ENCODE measurements around the gene F2RL1. TPM values are rescaled to one million over a fixed set of nuclear protein-coding genes. Genes with fewer than 3 reads are reported as not detected.
"Not testable (repeated sequence)": the region's sequence is repeated elsewhere in the genome, so short reads cannot be mapped to it uniquely, and the experiment has no call there.

F2RL1 gene
- total and polyA plus RNA-seq, 3 experiments from 2014 or later, result 1.8 to 4.8 (median 2.1) TPM

GRCh38 chr5:76855501-76855900 lies 36.7 kb downstream of the F2RL1 start:
- peaks cover 20 to 50% (median 41%) of the 10 kb centered on the region in 3 donors for H3K4me1 Mint-ChIP-seq
- H3K36me3 Mint-ChIP-seq, result peaks cover 0 to 16% (median 0%) of the 10 kb centered on the region in 3 donors
- H3K4me3 Mint-ChIP-seq, result peak overlapping the region in 5 of 7 donors; percentile 48 to 68 (median 65)
- H3K9me3 Mint-ChIP-seq; H3K4me3 ChIP-seq (ENCODE audit: low read length); H3K27me3 ChIP-seq (ENCODE audit: insufficient read depth, low read length, poor library complexity, severe bottlenecking); H3K27me3 Mint-ChIP-seq; CTCF ChIA-PET; H3K36me3 ChIP-seq (ENCODE audit: insufficient read depth, low read length); DNase-seq; POLR2A ChIA-PET; H3K27ac ChIP-seq (ENCODE audit: low read depth, low read length); H3K9me3 ChIP-seq (ENCODE audit: low read length): not testable (repeated sequence)
- H3K27ac Mint-ChIP-seq, result peak overlapping the region; percentile 2 to 97 (median 87)
- peaks cover 33% of the 10 kb centered on the region for H3K4me1 ChIP-seq (ENCODE audit: insufficient read depth, low read length)

DNA sequence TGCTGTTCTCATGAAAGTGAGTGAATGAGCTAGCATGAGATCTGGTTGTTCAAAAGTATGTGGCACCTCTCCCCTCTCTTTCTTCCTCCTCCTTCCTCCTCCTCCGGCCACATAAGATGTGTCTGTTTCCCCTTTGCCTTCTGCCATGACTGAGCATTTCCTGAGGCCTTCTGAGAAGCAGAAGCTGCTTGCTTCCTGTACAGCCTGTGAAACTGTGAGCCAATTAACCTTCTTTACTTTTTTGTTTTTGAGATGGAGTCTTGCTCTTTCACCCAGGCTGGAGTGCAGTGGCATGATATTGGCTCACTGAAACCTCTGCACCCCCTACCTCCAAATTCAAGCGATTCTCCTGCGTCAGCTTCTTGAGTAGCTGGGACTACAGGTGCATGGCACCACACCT lies 37.1 kb downstream of the F2RL1 start:
- H3K4me3 Mint-ChIP-seq, result peak overlapping the region in 6 of 7 donors; percentile 48 to 89 (median 66)
- H3K27me3 ChIP-seq (ENCODE audit: insufficient read depth, low read length, poor library complexity, severe bottlenecking), result no peaks in the 10 kb centered on the region
- peaks cover 20 to 46% (median 37%) of the 10 kb centered on the region in 3 donors for H3K4me1 Mint-ChIP-seq
- H3K27ac Mint-ChIP-seq, result peak overlapping the region; percentile 2 to 97 (median 87)
- no peak overlapping the region for H3K4me3 ChIP-seq (ENCODE audit: low read length)
- H3K36me3 ChIP-seq (ENCODE audit: insufficient read depth, low read length), result no peaks in the 10 kb centered on the region
- ChIA-PET POLR2A (no interaction called here), CTCF (no interaction called here)
- peaks cover 28% of the 10 kb centered on the region for H3K4me1 ChIP-seq (ENCODE audit: insufficient read depth, low read length)
- H3K9me3 Mint-ChIP-seq, result no peaks in the 10 kb centered on the region
- peaks cover 0 to 16% (median 0%) of the 10 kb centered on the region in 3 donors for H3K36me3 Mint-ChIP-seq
- H3K27me3 Mint-ChIP-seq, result no peaks in the 10 kb centered on the region
- no peak overlapping the region for H3K27ac ChIP-seq (ENCODE audit: low read depth, low read length)
- peak in 2 of 5 donors; percentile 14 to 22 for DNase-seq
- H3K9me3 ChIP-seq (ENCODE audit: low read length), result no peaks in the 10 kb centered on the region

DNA sequence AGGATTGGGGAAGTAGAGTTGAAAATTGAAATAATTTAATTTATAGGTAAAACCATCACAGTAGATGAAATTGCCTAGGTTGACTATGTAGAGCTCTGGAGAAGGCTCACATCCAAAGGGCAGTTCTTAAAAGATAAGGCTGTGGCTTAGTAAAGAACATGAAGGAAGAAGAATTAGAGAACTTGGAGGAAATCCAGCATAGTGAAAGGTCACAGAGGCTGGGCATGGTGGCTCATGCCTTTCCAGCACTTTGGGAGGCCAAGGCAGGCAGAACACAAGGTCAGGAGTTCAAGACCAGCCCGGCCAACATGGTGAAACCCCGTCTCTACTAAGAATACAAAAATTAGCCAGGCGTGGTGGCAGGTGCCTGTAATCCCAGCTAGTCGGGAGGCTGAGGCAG lies 38.0 kb downstream of the F2RL1 start:
- Mint-ChIP-seq H3K36me3 (peaks cover 0 to 16% (median 0%) of the 10 kb centered on the region in 3 donors), H3K27ac (peak overlapping the region in 5 of 8 donors; percentile 17 to 90 (median 72)), H3K4me1 (peaks cover 19 to 38% (median 31%) of the 10 kb centered on the region in 3 donors)
- H3K9me3 ChIP-seq (ENCODE audit: low read length); CTCF ChIA-PET; H3K36me3 ChIP-seq (ENCODE audit: insufficient read depth, low read length); H3K4me3 Mint-ChIP-seq; H3K27ac ChIP-seq (ENCODE audit: low read depth, low read length); DNase-seq; POLR2A ChIA-PET; H3K9me3 Mint-ChIP-seq; H3K27me3 Mint-ChIP-seq; H3K27me3 ChIP-seq (ENCODE audit: insufficient read depth, low read length, poor library complexity, severe bottlenecking); H3K4me3 ChIP-seq (ENCODE audit: low read length): not testable (repeated sequence)
- peaks cover 26% of the 10 kb centered on the region for H3K4me1 ChIP-seq (ENCODE audit: insufficient read depth, low read length)

GRCh38 chr5:76859591-76860247 lies 40.9 kb downstream of the F2RL1 start:
- no peaks in the 10 kb centered on the region for H3K27me3 ChIP-seq (ENCODE audit: insufficient read depth, low read length, poor library complexity, severe bottlenecking)
- CTCF ChIA-PET, result interaction anchor here (1.1 kb wide), 1 partner anchor 8 kb away, joined by 3 read pairs; no protein-coding TSS in a partner anchor
- no peak for DNase-seq
- H3K36me3 ChIP-seq (ENCODE audit: insufficient read depth, low read length), result no peaks in the 10 kb centered on the region
- no peaks in the 10 kb centered on the region for H3K9me3 ChIP-seq (ENCODE audit: low read length)
- H3K27ac ChIP-seq (ENCODE audit: low read depth, low read length), result no peak overlapping the region
- Mint-ChIP-seq H3K27ac (no peak overlapping the region), H3K4me3 (no peak overlapping the region), H3K27me3 (no peaks in the 10 kb centered on the region), H3K4me1 (peaks cover 19 to 22% (median 22%) of the 10 kb centered on the region in 3 donors), H3K36me3 (peaks cover 0 to 10% (median 0%) of the 10 kb centered on the region in 3 donors), H3K9me3 (no peaks in the 10 kb centered on the region)
- H3K4me3 ChIP-seq (ENCODE audit: low read length), result no peak overlapping the region
- POLR2A ChIA-PET, result no interaction called here
- H3K4me1 ChIP-seq (ENCODE audit: insufficient read depth, low read length), result peaks cover 26% of the 10 kb centered on the region

GRCh38 chr5:76861612-76862011 lies 42.8 kb downstream of the F2RL1 start:
- Mint-ChIP-seq H3K27me3 (no peaks in the 10 kb centered on the region), H3K36me3 (peaks cover 0 to 2% (median 0%) of the 10 kb centered on the region in 3 donors), H3K27ac (no peak overlapping the region), H3K9me3 (no peaks in the 10 kb centered on the region), H3K4me1 (peaks cover 2 to 3% (median 3%) of the 10 kb centered on the region in 3 donors), H3K4me3 (no peak overlapping the region)
- Histone ChIP-seq H3K36me3 (ENCODE audit: insufficient read depth, low read length) (no peaks in the 10 kb centered on the region), H3K27ac (ENCODE audit: low read depth, low read length) (no peak overlapping the region), H3K27me3 (ENCODE audit: insufficient read depth, low read length, poor library complexity, severe bottlenecking) (no peaks in the 10 kb centered on the region), H3K4me1 (ENCODE audit: insufficient read depth, low read length) (peaks cover 7% of the 10 kb centered on the region), H3K4me3 (ENCODE audit: low read length) (no peak overlapping the region), H3K9me3 (ENCODE audit: low read length) (no peaks in the 10 kb centered on the region)
- DNase-seq, result no peak
- POLR2A ChIA-PET, result no interaction called here
- CTCF ChIA-PET, result no interaction called here

DNA sequence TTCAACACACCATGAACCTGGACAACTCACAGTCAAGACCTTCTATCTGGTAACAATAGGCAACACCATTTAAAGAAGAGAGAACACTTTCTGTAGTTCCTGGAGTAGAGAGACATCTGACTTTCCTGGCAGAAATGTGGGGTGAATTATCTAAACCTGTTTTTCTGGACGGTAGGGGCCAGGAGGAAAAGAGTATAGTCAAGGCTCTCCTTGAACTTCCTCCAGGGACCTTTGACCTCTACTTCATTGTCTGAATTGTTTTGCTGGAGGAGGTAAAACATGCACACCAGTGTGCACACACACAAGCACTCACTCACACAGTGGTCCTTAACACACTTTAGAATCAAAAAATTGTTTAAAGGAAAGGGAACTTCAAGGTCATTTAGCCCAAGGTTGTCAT lies 44.2 kb downstream of the F2RL1 start:
- CTCF ChIA-PET, result no interaction called here
- no peak overlapping the region for H3K4me3 Mint-ChIP-seq
- POLR2A ChIA-PET, result no interaction called here
- no peak overlapping the region for H3K27ac ChIP-seq (ENCODE audit: low read depth, low read length)
- H3K9me3 Mint-ChIP-seq, result no peaks in the 10 kb centered on the region
- H3K27me3 Mint-ChIP-seq, result no peaks in the 10 kb centered on the region
- H3K9me3 ChIP-seq (ENCODE audit: low read length), result no peaks in the 10 kb centered on the region
- no peaks in the 10 kb centered on the region for H3K4me1 Mint-ChIP-seq
- no peak overlapping the region for H3K27ac Mint-ChIP-seq
- no peaks in the 10 kb centered on the region for H3K4me1 ChIP-seq (ENCODE audit: insufficient read depth, low read length)
- DNase-seq, result no peak
- H3K27me3 ChIP-seq (ENCODE audit: insufficient read depth, low read length, poor library complexity, severe bottlenecking), result no peaks in the 10 kb centered on the region
- H3K36me3 ChIP-seq (ENCODE audit: insufficient read depth, low read length), result no peaks in the 10 kb centered on the region
- no peak overlapping the region for H3K4me3 ChIP-seq (ENCODE audit: low read length)
- H3K36me3 Mint-ChIP-seq, result no peaks in the 10 kb centered on the region

DNA sequence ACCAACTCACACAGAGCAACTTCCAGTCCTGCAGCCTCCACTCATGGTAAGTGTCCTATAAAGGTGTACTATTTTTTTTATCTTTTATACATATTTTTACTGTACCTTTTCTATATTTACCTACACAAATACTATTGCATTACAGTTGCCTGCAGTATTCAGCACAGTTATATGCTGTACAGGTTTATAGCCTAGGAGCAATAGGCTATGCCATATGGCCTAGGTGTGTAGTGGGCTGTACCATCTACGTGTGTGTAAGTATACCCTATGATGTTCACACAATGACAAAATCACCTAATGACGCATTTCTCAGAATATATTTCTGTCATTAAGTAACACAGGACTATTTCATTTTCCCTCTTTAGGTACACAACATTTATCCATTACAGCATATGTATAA lies 47.7 kb downstream of the F2RL1 start:
- Histone ChIP-seq H3K36me3 (ENCODE audit: insufficient read depth, low read length) (no peaks in the 10 kb centered on the region), H3K27me3 (ENCODE audit: insufficient read depth, low read length, poor library complexity, severe bottlenecking) (no peaks in the 10 kb centered on the region), H3K4me3 (ENCODE audit: low read length) (no peak overlapping the region), H3K9me3 (ENCODE audit: low read length) (no peaks in the 10 kb centered on the region), H3K27ac (ENCODE audit: low read depth, low read length) (no peak overlapping the region), H3K4me1 (ENCODE audit: insufficient read depth, low read length) (no peaks in the 10 kb centered on the region)
- no peaks in the 10 kb centered on the region for H3K9me3 Mint-ChIP-seq
- DNase-seq, result no peak
- no peaks in the 10 kb centered on the region for H3K4me1 Mint-ChIP-seq
- ChIA-PET CTCF (interaction anchor here (2.3 kb wide), 1 partner anchor 626 kb away, joined by 10 read pairs; the partner anchor contains the start of gene WDR41), POLR2A (no interaction called here)
- H3K4me3 Mint-ChIP-seq, result no peak overlapping the region
- H3K27me3 Mint-ChIP-seq, result peaks cover 0 to 3% of the 10 kb centered on the region in 2 donors
- H3K27ac Mint-ChIP-seq, result no peak overlapping the region
- peaks cover 0 to 2% (median 0%) of the 10 kb centered on the region in 3 donors for H3K36me3 Mint-ChIP-seq

DNA sequence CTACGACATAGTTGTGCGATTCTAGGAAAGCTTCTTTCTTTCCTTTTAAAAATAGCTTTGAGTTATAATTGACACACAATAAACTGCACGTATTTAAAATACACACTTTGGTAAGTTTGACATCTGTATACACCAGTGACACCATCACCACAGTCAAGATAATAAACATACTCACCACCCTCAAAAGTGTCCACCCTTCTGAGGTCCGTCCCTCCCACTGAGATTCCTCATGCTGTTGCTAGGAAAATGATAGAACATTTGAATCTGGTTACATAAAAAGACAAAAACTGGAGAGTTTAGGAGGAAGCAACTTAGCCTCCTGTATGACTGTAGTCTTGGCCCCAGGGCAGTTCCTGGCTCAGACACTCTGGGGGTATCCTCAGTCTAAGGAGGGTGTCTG lies 48.2 kb downstream of the F2RL1 start:
- H3K4me3 ChIP-seq (ENCODE audit: low read length), result no peak overlapping the region
- H3K36me3 Mint-ChIP-seq, result peaks cover 0 to 2% (median 0%) of the 10 kb centered on the region in 3 donors
- H3K9me3 Mint-ChIP-seq, result no peaks in the 10 kb centered on the region
- ChIA-PET CTCF (interaction anchor here (2.0 to 2.3 kb wide), 2 partner anchors 11 to 625 kb away, joined by 5 to 10 read pairs; partner anchors contain the start of gene WDR41), POLR2A (no interaction called here)
- no peak for DNase-seq
- H3K9me3 ChIP-seq (ENCODE audit: low read length), result no peaks in the 10 kb centered on the region
- H3K4me1 ChIP-seq (ENCODE audit: insufficient read depth, low read length), result no peaks in the 10 kb centered on the region
- H3K27ac Mint-ChIP-seq, result no peak overlapping the region
- no peak overlapping the region for H3K27ac ChIP-seq (ENCODE audit: low read depth, low read length)
- H3K27me3 ChIP-seq (ENCODE audit: insufficient read depth, low read length, poor library complexity, severe bottlenecking), result no peaks in the 10 kb centered on the region
- no peak overlapping the region for H3K4me3 Mint-ChIP-seq
- H3K36me3 ChIP-seq (ENCODE audit: insufficient read depth, low read length), result no peaks in the 10 kb centered on the region
- no peaks in the 10 kb centered on the region for H3K4me1 Mint-ChIP-seq
- H3K27me3 Mint-ChIP-seq, result peaks cover 0 to 3% of the 10 kb centered on the region in 2 donors
